ENCODE results near the gene RXFP1. TPM values are rescaled to one million over a fixed set of nuclear protein-coding genes. Genes with fewer than 3 reads are reported as not detected.
"Not testable (repeated sequence)": the region's sequence is repeated elsewhere in the genome, so short reads cannot be mapped to it uniquely, and the experiment has no call there.

The RXFP1 gene
- total RNA-seq, 1 donor from 2014 or later = 0.10 TPM

DNA sequence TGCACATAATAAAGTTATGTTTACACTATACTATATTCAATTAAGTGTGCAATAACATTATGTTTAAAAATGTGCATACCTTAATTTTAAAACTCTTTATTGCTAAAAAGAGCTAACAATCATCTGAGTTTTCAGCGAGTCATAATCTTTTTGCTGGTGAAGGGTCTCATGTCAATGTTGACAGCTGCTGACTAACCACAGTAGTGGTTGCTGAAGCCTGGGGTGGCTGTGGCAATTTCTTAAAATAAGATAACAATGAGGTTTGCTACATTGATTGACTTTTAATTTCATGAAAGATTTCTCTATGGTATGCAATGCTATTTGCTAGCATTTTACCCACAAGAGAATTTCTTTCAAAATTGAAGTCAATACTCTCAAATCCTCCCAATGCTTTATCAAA, 91.4 kb downstream of the RXFP1 start:
- DNase-seq (ENCODE audit: low spot score) = no peak

DNA sequence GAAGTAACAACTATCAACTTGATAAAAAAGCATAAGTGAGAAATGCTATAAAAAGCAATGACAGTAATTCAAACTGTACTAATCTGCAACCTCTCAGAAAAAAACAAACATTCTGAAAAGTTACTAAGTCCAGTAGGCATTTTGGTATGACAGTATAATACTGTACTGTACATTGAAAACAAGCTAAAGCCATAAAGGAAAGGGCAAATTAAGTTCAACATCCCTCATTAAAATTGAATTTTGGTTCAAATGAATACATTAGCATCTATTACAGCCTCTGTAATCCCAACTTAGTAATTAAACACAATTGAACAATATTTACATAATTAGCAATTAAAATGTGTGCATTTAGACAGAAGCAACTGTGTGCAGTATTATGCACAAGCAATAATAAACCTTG, 96.3 kb downstream of the RXFP1 start:
- no peak for DNase-seq (ENCODE audit: low spot score)

DNA sequence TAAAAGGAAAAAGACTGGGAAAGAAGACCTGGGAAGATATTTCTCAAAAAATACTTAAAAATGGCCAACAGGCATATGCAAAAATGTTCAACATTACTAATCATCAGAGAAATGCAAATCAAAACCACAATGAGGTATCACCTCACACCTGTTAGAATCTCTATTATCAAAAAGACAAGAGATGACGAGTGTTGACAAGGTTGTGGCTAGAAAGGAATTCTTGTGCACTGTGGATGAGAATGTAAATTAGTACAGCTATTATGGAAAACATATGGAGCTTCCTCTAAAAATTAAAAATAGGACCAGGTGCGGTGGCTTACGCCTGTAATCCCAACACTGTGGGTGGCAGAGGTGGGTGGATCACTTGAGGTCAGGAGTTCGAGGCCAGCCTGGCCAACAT, 100.0 kb downstream of the RXFP1 start:
- no peak for DNase-seq (ENCODE audit: low spot score)

DNA sequence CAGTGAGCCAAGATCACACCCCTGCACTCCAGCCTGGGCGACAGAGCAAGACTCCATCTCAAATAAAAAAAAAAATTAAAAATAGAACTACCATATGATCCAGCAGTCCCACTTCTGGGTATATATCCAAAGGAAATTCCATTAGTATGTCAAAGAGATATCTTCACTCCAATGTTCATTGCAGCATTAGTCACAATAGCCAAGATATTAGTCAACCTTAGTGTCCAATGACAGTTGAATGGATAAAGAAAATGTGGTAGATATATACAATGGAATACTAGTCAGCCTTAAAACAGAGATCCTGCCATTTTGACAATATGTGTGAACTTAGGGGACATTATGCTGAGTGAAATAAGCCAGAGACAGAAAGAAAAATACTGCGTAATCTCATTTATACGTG, 100.6 kb downstream of the RXFP1 start:
- DNase-seq (ENCODE audit: low spot score) = no peak

DNA sequence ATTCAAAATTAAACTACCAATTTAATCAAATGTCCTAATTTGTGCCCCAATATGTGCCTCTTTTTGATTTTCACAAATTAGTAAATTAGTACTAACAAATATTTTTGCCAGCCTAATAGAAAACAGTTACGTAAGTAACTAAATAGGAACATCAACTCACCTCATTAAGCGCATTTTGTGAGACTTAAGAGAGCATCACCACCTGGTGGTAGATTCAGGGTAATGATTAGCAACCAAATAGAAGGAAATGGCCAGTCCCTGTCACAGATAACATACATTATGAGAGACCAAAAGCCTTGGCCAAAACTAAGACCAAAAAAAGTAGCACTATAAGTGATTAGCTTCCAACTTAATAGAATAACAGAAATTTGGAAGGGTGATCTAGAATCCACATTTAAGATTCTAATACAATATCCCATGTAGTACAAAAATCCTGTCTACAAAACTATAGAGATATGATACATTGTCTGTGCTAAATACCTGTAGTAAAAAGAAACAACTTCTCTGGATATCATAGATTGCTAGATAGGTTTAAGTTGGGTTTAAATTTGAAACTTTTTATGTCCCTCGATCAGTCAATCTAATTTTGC, 103.3 kb downstream of the RXFP1 start:
- no peak for DNase-seq (ENCODE audit: low spot score)

DNA sequence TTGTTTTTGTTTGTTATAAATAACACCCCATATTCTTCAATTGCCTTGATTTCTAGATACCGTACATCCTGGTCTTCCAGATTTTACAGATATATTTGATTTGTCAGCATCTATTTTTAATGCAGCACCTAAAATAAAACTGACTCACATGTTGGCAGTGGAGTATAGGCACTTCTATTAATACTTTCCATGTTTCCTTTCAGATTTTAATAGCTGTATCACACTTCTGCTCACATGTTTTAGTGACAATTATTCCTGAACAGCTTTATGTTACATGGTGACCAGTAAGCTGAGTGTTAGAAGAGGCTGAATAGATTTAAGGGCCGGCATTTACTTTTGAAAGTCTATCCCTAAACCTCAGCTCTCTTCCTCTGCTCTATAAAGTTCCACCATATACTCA, 103.9 kb downstream of the RXFP1 start:
- no peak for DNase-seq (ENCODE audit: low spot score)

DNA sequence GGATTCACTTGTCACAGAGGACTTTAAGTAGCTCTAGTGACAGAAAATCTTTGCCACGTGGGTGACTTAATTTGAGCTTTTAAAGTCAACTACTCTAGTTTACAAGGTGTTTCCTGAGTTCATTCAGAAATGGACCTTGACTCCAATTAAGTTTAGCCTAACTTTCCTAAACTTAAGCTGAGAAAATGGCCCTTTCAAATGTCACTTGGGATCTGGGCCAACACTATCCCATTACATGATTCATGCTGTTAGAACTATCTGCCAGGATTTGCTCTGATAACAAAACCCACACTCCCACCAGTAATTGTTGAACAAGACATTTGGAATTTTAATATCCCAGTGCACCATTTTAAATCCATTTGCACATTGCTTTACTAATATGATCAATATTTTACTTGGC, 109.2 kb downstream of the RXFP1 start:
- DNase-seq (ENCODE audit: low spot score) = no peak

DNA sequence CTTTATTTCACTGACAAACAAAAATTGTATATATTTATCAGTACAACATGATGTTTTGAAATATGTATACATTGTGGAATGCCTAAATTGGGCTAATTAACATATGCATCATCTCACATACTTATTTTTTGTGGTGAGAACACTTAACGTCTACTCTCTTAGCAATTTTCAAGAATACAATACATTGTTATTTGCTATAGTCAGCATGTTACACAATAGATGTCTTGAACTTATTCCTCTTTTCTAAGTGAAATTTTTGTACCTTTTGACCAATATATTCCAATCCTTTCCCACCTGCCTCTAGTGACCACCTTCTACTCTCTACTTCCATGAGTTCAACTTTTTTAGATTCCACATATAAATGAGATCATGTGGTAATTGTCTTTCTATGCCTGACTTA, 114.9 kb downstream of the RXFP1 start:
- DNase-seq (ENCODE audit: low spot score) = no peak

DNA sequence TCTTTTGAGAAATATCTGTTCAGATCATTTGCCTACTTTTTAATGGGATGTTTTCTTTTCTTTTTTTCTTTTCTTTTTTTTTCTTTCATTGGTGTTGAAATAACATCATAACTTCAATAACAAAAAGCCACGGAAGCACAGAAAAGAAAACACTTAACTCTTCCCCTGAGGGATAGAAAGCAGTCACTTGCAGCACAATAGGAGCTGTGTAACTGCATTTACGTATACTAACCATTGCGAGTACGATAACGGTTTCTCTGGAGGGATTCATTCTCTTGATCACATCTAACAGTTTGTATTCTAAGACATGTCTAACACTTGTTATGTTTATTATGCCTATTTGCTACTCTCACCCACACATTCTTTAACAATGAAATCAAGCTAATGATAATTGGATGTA, 122.7 kb downstream of the RXFP1 start:
- DNase-seq (ENCODE audit: low spot score) = no peak

DNA sequence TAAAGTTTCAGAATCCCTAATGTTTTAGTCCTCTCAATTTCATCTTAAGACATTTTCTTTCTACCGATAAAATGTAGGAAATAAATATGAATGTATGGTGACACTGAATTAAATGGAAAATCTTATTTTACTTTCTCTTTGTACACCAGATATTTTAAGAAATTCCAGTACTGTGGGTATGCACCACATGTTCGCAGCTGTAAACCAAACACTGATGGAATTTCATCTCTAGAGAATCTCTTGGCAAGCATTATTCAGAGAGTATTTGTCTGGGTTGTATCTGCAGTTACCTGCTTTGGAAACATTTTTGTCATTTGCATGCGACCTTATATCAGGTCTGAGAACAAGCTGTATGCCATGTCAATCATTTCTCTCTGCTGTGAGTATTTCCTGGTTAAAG, 123.1 kb downstream of the RXFP1 start:
- DNase-seq (ENCODE audit: low spot score) = no peak

DNA sequence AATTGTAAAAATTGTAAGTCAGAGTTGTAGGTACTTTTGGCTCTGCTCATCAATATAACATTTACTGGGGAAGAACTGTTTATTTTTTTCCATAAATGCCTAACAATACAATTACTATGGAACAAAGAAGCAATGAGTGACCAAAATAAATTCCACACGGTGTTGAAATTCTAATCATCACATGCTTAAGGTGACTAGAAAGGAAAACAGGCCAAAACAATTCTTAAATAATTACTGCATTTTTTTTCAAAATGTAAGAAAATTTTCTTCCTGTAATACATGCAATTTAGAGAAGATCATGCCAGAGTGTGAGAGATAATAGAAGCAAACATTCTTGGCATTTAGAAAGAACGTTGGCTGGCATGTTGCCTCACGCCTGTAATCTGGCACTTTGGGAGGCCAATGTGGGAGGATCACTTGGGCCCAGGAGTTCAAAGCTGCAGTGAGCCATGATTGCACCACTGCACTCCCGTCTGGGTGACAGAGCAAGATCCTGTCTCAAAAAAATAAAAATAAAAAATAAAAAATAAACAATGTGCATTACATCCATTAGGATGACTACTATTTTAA, 127.5 kb downstream of the RXFP1 start:
- DNase-seq (ENCODE audit: low spot score) = no peak

DNA sequence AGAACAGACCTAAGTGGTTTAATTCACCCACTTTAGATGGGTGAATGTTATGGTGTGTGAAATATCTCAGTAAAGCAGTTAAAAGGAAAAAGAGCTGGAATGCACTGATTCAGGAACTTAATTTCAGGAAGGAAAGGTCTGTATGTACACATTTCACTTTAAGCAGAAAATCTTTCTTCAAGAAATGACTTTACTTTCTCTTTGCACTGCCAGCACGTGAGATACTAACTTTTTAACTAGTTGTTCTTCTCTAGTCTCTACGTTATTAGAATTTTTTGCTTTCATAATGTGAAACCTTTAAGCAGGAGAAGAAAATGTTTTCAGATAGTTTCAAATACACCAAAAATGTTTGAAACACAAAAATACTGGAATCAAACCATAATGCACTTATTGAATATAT, 131.2 kb downstream of the RXFP1 start:
- DNase-seq (ENCODE audit: low spot score) = no peak

DNA sequence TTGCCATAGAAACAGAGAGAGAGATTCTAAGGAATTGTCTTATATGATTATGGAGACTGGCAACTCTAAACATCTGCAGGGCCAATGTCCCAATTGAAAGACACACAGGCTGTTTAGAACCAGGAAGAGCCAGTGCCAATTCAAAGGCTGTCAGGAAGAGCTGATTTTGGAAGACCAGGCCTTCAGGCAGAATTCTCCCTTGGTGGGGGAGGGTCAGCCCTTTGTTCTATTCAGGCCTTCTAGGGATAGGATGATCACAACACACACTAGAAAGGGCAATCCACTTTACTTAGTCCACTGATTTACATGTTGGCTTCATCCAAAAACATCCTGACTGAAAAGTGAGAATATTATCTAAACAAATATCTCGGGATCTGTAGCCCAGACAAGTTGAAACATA, 134.8 kb downstream of the RXFP1 start:
- no peak for DNase-seq (ENCODE audit: low spot score)

DNA sequence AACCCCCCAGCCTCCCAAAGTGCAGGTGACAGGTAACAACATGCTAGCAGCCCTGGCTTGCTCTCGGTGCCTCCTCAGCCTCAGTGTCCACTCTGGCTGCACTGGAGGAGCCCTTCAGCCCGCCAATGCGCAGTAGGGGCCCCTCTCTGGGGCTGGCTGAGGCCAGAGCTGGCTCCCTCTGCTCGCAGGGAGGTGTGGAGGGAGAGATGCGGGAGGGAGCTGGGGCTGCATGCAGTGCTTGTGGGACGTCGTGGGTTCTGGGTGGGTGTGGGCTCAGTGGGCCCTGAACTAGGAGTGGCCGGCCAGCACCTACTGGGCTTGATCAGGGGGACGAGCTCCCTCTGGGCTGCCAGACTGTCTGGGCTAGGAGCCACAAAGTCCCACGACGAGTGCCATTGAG, 135.6 kb downstream of the RXFP1 start:
- DNase-seq (ENCODE audit: low spot score) = no peak

DNA sequence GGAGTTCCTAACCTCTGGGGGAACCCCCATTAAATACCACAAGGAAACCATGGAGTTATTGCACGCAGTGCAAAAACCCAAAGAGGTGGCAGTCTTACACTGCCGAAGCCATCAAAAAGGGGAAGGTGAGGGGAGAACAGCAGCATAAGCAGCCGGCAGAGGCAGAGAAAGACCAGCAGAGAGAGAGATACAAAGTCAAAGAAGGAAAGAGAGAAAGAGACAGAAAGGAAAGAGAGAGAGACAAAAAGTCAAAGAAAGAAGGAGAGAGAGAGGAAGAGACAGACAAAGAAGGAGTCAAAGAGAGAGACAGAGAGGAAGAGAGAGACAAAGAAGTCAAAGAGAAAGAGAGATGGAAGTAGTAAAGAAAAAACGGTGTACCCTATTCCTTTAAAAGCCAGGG, 141.6 kb downstream of the RXFP1 start:
- DNase-seq (ENCODE audit: low spot score) = not testable (repeated sequence)

DNA sequence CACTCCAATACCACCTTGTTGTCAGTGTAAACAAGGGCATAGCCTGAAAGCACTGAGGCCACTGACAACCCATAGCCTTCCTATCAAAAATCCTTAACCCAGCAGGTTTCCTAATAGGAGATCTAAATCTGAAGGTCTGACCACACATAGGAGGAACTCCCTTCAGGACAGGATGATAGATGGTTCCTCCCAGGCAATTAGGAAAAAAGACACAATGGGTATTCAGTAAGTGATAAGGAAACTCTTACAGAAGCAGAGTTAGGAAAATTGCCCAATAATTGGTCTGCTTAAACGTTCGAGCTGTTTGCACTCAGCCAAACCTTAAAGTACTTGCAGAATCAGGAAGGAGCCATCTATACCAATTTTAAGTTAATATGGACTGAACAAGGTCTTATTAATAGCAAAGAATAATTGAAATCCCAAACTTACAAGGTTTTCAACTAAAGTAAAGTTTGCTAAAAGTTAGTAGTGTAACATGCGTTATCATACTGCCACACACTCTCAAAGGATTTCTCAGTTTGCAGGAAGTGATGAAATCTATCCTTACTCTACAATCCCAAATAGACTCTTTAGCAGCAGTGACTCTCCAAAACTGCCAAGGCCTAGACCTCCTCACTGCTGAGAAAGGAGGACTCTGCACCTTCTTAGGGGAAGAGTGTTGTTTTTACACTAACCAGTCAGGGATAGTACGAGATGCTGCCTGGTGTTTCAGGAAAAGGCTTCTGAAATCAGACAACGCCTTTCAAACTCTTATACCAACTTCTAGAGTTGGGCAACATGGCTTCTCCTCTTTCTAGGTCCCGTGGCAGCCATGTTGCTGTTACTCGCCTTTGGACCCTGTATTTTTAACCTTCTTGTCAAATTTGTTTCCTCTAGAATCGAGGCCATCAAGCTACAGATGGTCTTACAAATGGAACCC, 142.3 kb downstream of the RXFP1 start:
- not testable (repeated sequence) for DNase-seq (ENCODE audit: low spot score)

DNA sequence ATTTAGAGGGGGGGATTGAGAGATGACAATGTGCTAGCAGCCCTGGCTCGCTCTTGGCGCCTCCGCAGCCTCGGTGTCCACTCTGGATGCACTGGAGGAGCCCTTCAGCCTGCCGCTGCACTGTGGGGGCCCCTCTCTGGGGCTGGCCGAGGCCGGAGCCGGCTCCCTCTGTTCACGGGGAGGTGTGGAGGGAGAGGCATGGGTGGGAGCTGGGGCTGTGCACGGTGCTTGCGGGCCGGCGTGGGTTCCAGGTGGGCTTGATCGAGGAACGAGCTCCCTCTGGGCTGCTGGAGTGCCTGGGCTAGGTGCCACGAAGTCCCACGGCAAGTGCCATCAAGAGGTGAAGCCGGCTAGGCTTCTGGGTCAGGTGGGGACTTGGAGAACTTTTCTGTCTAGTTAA, 143.1 kb downstream of the RXFP1 start:
- no peak for DNase-seq (ENCODE audit: low spot score)

DNA sequence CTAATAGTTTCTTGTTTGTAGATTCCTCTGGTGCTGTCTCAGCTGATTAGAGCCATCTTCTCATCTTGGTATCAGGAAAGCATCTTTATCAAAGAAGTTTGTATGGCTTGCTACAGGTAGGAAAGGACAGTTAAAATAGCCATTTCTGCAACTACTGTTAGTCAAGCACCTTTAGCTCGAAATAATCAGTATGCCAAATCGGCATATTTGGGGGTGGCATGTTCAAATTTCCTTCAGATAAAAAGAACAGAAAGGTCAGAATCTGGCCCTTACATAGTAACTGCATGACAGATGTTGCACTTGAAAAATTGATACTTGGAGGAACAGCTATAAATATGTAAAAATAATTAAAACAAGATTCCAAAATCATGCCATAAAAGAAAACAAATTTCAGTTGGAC, 145.2 kb downstream of the RXFP1 start:
- DNase-seq (ENCODE audit: low spot score) = no peak

DNA sequence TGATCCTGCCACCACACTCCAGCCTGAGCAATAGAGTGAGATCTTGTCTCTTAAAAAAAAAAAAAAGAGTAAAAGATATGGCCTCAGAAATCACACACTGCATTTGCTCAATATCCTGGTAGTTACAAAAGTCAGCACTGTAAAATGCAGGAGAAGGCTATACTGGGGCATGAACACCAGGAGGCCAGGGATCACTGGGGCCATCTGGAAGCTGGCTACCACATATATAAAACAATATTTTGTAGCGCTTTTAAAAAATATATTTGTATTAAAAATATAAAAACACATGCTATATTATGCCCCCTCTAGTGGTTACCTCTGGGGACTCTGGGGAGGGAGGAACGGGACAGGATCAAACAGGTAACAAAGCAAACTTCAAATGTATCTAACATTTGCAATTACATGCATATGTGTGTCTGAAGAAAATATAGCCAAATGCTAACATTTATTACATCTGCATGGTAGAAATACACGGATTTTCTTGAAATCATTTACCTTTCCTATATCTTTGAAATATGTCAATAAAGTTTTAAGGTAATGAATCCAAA, 146.0 kb downstream of the RXFP1 start:
- no peak for DNase-seq (ENCODE audit: low spot score)

DNA sequence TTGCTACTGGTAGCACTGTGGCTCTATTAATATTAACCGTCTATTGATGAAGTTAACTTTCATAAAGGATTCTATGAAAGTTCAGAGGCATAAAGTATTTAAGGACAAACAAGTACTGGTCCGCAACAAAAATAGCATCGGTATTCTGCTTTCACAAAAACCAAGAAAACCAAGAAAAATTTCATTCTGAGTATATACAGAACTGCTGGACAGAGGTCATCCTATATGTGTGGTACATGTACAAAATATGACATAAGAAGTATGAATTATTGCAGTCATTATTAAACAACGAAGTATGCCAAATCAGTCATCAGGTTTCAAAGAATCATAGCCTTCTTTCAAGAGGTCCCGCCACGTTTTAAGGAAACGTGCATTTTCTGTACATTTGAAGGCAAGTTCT, 147.6 kb downstream of the RXFP1 start:
- DNase-seq (ENCODE audit: low spot score) = no peak

DNA sequence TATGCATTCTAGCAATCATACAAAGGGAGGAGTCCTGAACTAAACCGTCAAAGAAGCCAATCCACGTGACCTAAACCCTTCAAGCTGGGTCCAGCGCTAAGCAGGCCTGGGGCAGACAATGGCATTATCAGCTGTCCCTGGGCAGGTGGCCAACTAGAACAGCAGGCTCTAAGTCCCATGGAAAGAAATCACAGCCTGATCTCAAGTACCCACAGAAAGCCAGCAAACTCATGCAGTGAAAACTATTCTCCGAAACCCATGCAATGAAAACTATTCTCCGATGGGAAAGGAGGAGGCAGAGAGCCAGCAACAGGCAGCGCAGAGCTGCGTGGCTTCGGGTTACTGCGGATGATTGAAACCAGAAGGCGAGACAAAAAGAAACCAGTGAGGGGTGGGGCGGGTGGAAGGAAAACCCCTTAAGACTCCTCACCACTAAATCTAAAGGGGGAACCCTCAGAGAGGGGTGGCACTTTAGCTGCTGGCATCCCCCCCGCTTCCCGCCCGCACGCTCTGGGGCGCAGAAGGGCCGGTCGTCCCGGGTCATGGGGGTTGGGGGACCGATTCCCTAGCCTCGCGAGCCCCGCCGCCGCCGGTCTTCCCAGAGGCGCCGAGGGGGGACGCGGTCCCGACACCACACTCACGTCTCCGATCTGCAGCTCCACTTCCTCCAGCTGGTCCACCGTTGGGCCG, 149.4 kb downstream of the RXFP1 start:
- peak; percentile 52 for DNase-seq (ENCODE audit: low spot score)

DNA sequence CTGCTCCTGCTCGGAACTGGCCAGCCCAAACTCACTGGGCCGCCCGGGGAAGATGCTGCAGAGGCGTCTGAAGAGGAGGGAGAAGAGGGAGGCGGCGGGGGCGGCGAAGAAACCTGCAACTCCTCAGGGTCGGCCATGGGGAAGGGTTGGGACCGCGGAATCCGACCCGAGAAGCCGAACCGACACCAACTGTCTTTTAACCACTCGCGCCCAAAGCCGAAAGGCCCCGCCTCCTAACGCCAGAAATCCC, 149.9 kb downstream of the RXFP1 start, which contains the start of gene C4orf46:
TSS of gene C4orf46 (minus strand) at position 223 of the 250 bp plus-strand sequence. CDS start at position 137, 86 bp downstream.
- no peak for DNase-seq (ENCODE audit: low spot score)
